Gastroesophageal sphincter (tissue), 3 donors: ENCODE results near the gene LSM2.

Source experiments
- CTCF ChIP-seq, 4 experiments: fragments of 200-600 bp in 2 of 4; fragments of 450-650 bp in 2 of 4; sonication (generic) in 1 of 4; IDR thresholded peaks; one replicate each; pipeline ENCODE4 v1.5.1; 2017 to 2019; ENCODE audit warnings: antibody characterized with exemption in 4 of 4, mild to moderate bottlenecking in 2 of 4, moderate library complexity in 2 of 4
- EP300 ChIP-seq: sonication (generic); formaldehyde crosslinking; IDR thresholded peaks from one replicate; pipeline ENCODE4 v1.6.1; 2017; ENCODE audit warnings: antibody characterized with exemption, mild to moderate bottlenecking
- POLR2A ChIP-seq, 2 donors: fragments of 450-650 bp; IDR thresholded peaks; one replicate each; pipeline ENCODE4 v1.6.1; 2017; ENCODE audit warnings: antibody characterized with exemption in 2 of 2, mild to moderate bottlenecking in 2 of 2, moderate library complexity in 1 of 2

- TF ChIP-seq CTCF (IDR thresholded peaks at IDR 0.05) (no peak), POLR2A (IDR thresholded peaks at IDR 0.05) (no peak), EP300 (no peak)
Measured at GRCh38 chr6:31792090-31792374, 14.7 kb downstream of the LSM2 start.
